ENCODE measurements around the gene BANF1.

The BANF1 gene

DNA sequence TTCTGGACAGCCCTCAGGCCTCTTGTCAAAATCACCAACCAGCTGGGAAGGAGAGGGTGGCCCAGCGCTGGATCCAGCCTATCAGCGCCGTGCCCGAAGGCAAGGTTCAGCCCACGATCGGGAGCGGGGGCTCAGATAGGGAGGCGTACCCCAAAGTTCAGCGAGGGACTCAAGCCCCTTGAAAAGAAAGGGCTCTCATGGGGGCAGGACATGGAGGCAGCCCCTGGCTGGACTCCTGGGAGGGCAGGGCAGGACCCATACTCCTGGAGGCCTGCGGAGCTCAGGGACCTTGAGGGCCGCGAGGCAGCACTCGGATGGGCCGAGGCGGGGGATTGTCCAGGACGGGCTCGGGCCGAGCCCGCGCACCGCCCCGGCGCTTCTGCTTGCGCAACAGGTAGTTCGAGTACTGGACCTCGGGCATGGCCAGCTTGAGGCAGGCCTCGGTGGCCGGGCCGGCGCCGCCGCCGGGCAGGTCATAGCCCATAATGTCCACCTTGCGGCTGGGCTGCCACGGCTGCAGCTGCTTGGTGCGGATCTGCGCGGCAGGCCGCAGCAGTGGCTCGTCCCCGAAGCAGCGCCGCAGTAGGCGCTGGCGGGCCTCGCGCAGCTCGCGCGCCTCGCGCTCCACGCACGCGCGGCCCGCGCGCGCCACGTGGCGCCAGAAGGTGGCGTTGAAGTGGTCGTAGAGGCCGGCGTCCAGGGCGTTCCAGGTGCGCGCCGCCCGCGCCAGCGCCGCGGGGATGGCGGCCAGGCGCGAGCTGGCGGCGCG is 40.1 kb downstream of the BANF1 start:
- DNase-seq = no peak

DNA sequence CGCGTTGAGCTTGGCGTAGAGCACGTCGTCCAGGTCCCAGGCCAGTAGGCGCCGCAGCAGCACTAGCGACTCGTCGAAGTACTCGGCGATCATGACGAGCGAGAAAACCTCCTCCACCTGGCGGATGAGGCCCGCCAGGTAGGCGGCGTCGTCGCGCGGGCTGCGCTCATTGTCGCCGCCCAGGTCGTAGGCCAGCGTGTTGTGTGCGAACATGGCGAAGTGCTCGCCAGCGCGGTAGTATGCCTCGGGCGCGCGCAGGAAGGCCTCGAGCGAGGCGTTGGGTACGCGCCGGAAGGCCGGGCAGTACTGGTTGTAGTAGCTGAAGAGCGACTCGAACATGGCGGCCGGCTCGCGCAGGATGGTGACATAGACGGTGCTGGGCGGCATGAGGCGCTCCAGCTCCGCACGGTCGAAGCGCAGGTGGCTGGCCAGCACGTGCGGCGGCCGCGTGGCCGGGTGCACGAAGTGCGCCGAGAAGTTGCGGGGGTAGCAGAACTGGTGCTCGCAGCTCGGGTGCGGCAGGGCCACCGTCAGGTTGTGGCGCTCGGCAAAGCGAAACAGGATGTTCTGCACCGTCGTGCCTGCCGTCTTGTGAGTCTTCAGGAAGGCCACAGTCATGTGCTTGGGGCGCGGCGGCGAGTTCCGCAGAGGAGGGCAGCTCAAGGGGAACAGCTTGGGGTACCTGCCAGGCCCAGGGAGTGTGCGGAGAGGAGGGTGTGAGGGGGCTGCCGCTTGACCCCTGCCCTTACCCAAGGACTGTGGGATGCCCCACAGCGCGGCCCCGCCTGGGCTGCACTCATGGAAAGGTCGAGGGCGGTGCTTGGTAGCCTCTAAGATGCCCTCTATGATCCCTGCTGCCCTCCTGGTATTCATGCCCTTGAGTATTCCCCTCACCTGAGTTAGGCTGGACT is 40.9 kb downstream of the BANF1 start:
- DNase-seq = no peak

DNA sequence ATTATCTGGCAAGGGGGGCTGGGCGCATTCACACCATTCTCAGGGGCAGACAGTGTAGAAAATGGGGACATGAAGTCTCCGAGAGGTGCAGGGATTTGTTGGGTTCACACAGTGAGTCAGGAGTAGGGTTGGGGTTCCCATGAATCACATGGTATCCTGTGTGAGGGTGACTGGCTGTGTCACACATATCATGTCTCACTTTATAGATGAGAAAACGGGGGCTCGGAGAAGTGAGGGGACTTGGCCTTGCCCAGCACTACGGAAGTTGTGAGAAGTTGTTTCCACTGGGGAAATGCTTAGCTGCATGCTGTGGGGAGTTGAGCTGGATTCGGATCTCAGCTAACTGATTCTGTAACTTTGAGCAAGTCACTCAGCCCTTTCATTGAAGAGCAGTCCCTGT is 42.5 kb downstream of the BANF1 start:
- no peak for DNase-seq

- peak; percentile 73 for DNase-seq
These were observed 42.9 kb downstream of the BANF1 start for GRCh38 chr11:66045177-66045639.

- no peak for DNase-seq
These were observed 44.6 kb downstream of the BANF1 start for GRCh38 chr11:66046901-66047300.

GRCh38 chr11:66047541-66048365 is 45.5 kb downstream of the BANF1 start:
- no peak for DNase-seq

DNA sequence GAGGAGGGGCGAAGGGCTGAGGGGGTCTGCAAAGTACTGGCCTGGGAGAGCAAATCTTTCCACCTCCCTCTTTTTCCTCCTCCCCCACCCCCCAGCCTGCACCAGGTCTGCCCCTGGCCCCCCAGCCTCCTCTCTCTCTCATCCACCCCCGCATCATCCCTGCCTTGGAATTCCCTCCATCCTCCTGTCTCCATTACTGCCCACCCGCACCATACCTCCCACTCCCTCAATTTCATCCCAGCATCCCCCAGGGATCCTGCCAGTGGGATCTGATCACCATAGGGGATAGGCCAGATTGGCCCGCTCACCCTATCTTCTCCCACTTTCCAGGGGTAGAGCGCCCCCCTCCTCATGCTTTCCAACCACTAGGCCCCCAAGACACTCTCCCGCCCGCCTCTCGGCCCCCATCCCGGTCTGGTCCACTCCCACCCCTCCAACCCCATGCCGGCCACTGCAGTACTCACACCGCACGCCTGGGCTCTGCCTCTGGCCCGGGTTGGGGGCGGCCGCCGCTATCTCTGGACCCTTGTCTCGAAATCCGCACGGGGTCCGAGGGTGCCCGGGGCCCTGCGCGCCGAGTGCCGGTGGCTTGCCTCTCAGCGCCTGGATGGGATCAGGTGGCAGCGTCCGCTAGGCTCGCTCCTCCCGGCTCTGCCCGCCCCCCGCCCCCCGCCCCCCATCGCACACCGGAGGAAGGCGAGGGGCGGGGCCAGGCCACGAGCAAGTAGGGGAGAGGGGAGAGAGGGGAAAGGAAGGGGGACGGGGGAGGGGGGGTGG is 46.4 kb downstream of the BANF1 start, which contains the start of gene GAL3ST3:
TSS of gene GAL3ST3 (minus strand) at position 615 of the 777 bp plus-strand sequence. CDS start 3,746 bp downstream, outside the sequence.
- DNase-seq = no peak

- DNase-seq = no peak
These were observed 48.4 kb downstream of the BANF1 start for GRCh38 chr11:66050581-66051231.

DNA sequence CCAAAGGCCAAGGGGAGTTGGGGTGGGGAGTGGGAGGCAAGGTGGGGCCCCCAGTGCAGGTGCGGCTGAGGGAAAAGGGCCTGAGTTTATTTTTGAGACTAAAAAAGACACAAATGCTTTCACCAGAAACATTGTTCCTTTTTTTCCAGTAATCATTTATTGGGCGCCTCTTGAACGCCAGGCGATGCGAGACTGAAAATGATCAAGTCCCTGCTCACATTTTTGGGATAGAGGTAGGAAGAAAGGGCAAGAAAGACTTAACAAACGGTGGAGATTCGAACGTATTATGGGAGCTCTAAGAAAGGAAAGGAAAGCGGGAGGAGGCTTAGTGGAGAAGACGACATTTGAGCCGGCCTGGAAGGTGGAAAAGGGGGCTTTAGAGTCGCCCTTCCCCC is 49.1 kb downstream of the BANF1 start:
- DNase-seq = no peak

DNA sequence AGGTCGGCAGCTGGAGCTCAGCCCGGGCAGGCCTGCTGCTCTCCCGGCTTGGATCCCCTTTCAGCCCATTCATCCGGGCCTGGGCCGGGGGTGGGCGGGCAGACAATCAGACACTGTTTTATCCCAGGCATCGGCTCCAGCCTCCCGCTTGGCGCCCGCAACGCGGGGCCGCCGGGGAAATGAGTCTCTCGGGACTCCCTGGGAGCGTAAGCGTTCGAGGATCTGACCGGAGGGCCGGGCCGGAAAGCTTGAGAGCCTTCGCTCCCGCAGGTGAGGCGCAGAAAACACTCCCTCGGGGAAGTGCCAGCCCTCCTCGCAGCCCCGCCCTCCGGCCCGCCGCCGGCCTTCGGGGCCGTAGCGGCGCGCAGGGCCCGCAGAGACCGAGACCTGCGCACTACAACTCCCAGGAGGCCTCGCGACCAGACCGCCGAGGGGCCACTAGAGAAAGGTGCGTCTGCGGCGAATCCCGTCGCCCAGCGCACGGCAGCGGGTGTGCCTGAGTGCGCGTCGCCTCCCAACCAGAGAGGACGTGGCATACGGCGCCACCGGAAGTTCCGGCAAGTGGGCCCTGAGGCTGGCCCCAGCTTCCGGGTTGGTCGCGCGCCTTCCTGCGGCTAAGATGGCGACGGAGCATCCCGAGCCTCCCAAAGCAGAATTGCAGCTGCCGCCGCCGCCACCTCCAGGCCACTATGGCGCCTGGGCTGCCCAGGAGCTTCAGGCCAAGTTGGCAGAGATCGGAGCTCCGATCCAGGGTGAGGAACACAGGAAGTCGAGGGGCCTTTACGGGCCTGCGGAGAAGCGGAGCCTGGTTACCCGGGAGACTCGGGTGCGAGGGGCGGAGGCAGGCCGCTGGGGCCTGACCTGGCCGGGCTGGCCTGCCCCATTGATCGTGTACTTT is 49.7 kb downstream of the BANF1 start, which contains the start of gene SF3B2:
TSS of gene SF3B2 (plus strand) at position 599 of the 898 bp plus-strand sequence. CDS start at position 620, 21 bp downstream.
- DNase-seq = peak; percentile 98

DNA sequence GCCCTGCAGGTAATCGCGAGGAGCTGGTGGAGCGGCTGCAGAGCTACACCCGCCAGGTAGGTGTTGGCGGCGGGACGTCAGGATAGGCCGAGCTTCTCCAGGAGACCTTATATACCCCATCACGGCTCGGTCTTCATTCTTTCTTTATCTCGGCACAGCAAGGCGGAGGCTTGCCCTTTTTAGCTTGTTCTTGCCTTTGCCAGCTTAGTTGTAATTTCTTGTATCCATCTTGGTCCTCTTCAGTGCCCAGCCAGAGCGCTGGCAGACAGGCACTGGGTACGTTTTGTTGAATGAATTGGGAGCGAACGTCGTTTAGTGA is 50.3 kb downstream of the BANF1 start:
- DNase-seq = no peak

Data from left hindlimb (tissue), 1 donor.